Erythroblast (primary cell): ENCODE data around the gene SIN3B.

Experiments
- DNase-seq, 2 experiments: peaks; one replicate each; lab custom pipeline; 2025; lab: John Stamatoyannopoulos, UW
- GATA1 ChIP-seq: IDR thresholded peaks from 2 replicates; pipeline ENCODE4 v1.6.1; 2011; ENCODE audit warnings: low read depth, mild to moderate bottlenecking, control low read depth, low read length, moderate library complexity
- POLR2A ChIP-seq: IDR thresholded peaks from 2 replicates; pipeline ENCODE4 v1.6.1; 2011; ENCODE audit warnings: mild to moderate bottlenecking, low read length

SIN3B gene

GRCh38 chr19:16834747-16835146 is 5.5 kb downstream of the SIN3B start:
- DNase-seq = no peak
- no peak for TF ChIP-seq GATA1
- TF ChIP-seq POLR2A = no peak

DNA sequence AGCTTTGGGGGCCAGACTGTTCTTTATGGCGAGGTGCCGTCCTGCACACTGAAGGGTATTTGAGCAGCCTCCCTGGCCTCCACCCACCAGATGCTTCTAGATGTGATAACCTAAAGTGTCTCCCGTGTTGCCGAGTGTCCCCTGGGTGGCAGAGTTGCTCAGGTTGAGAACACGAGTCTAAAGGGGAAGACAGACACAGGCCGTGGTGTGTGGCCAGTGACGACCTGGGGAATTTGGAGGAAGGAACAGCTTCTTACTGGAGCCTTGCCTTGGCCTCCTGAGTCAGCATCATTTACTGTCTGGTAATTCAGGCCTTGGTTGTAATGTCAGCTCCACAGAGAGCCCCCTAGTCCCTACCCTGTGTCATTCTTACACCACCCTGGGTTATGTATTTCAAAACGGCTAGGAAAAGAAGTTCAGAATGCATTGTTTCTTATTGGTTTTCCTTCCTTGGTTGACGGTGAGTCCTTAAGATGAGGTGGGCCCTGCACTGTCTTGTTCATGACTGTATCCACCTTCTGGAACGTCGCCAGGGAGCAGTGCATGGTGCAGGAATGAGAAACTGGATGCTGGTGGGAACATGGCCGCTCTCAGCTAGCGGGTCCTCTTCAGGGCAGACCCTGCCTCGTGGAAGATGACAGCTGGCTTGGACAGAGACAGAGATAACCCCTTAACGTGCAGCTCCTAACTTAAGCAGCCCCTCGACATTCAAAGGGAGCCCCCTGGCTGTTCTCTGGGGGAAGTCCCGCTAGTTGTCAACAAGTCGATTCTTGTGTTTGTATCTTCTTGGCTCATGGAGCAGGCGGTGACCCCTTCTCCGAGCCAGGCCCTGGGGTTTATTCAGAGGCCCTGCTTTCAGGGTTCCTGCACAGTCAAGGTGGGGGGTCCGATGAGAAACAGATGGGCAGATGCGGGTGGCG is 7.2 kb downstream of the SIN3B start:
- TF ChIP-seq POLR2A (no peak), GATA1 (no peak)
- DNase-seq = peak; percentile 56 to 66

GRCh38 chr19:16837035-16837362 is 7.8 kb downstream of the SIN3B start:
- no peak for DNase-seq
- TF ChIP-seq GATA1 = no peak
- no peak for TF ChIP-seq POLR2A

- DNase-seq = no peak
- no peak for TF ChIP-seq GATA1
- TF ChIP-seq POLR2A = no peak
These were observed 12.3 kb downstream of the SIN3B start for GRCh38 chr19:16841391-16841926.

DNA sequence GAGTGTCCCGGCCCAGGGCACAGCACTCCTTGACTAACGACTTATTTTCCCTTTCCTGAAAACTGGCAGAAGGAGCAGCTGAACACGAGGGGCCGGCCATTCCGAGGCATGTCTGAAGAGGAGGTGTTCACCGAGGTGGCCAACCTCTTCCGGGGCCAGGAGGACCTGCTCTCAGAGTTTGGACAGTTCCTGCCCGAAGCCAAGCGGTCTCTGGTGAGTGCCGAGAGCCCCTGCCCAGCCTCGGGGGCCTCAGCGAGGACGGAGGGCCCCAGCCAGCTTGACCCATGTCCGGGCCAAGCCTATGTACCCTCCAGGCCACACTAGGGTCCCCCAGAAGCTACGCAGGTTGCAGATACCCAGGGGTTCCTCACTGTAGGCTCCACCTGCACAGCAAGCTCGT is 17.7 kb downstream of the SIN3B start:
- TF ChIP-seq POLR2A (no peak), GATA1 (no peak)
- DNase-seq = no peak

- TF ChIP-seq GATA1 (no peak), POLR2A (no peak)
- no peak for DNase-seq
These were observed 18.2 kb downstream of the SIN3B start for GRCh38 chr19:16847430-16847829.

DNA sequence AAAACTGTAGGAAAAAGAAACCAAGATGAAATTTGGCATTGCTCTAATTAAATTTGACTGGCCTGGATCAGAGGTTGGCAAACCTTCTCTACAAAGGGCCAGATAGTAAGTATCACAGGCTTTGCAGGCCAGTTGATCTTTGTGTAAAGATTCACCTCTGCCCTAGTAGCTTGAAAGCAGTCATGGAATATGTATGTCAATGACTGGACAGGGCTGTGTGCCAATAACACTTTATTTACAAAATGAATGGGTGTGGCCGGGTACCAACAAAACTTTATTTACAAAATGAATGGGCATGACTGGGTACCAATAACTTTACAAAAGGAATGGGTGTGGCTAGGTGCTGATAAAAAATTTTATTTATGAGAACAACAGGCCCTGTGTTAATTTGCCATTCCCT is 20.0 kb downstream of the SIN3B start:
- no peak for DNase-seq
- no peak for TF ChIP-seq POLR2A
- no peak for TF ChIP-seq GATA1

GRCh38 chr19:16850133-16850532 is 20.9 kb downstream of the SIN3B start:
- no peak for TF ChIP-seq GATA1
- TF ChIP-seq POLR2A = no peak
- DNase-seq = no peak

GRCh38 chr19:16851031-16851712 is 22.0 kb downstream of the SIN3B start:
- TF ChIP-seq GATA1 (no peak), POLR2A (no peak)
- no peak for DNase-seq

GRCh38 chr19:16853066-16853465 is 23.9 kb downstream of the SIN3B start:
- TF ChIP-seq GATA1 (no peak), POLR2A (no peak)
- no peak for DNase-seq

GRCh38 chr19:16856091-16856490 is 26.9 kb downstream of the SIN3B start:
- no peak for DNase-seq
- TF ChIP-seq POLR2A (no peak), GATA1 (no peak)

DNA sequence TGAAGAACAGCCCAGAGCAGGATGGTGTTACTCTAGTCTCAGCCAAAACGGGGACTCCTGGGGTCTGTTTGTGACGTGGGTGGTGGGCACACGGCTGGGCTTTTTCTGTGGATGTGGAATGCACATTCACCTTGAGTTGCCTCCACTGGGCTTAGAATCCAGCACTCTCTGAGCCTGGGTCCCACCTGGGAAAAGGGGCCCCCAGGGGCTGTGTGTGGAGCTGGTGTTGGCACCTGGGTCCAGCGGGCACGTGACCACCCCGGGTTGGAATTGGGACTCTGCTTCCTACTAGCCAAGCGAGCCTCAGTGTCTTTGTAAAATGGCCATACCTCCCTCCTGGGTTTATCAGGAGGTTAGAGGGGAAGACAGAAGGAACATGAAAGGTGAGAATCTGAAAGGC is 30.4 kb downstream of the SIN3B start:
- TF ChIP-seq GATA1 = no peak
- no peak for TF ChIP-seq POLR2A
- no peak for DNase-seq

DNA sequence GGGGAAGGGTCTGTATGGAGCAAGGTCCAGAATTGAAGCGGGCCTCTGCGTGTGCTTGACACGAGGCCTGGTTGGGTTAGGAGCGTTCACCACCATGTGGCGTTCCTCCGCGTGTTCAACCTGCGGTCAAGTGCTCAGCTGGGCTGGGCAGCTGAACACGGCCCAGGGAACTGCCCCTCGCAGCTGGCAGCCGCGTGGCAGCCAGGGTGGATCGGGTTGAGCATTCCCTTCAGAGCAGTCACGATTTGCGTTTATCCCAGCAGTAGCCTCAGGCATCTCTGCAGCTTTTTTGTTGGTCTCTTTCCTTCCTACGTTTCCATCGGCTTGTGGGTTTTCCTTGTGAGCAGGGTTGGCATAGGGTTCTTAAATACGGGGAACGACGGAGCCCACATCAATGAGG is 30.9 kb downstream of the SIN3B start:
- no peak for DNase-seq
- no peak for TF ChIP-seq GATA1
- TF ChIP-seq POLR2A = no peak

DNA sequence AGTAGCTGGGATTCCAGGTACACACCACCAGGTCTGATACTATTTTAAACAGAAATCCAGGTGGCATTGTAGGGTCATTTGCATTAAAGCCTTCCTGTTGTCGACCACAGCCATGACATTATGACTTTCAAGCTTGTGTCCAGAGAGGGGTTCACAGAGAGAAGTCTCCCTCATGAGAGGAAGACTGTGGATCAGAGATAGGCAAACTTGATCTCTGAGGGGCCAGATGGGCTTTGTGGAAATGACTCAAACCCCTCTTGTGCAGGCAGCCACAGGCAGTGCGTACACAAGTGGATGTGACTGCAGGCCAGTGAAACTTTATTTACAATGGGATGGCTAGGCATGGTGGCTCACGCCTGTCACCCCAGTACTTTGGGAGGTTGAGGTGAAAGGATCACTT is 31.8 kb downstream of the SIN3B start:
- DNase-seq = no peak
- TF ChIP-seq POLR2A (no peak), GATA1 (no peak)

DNA sequence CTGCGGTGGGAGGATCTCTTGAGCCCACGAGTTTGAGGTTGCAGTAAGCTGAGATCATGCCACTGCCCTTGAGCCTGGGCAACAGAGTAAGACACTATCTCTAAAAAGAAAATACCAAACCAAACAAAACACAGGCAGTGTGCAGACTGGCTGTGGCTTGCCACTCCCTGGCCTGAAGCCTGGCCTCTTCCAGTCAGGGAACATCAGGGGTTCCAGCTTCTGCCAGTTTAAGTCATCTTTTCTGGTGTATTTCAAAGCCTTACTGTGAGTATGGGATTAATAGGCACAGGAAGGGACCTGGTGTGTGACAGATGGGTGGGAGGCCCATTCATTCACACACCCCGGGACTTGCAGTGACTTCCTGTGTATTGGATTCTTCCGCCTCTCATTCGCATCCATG is 32.6 kb downstream of the SIN3B start:
- no peak for DNase-seq
- no peak for TF ChIP-seq POLR2A
